MM.1S (cell line): ENCODE measurements around the gene RUFY4.

ENCODE experiments used
- DNase-seq: peaks from one replicate; pipeline ENCODE4 v3.0.0-alpha.2; 2015
- H2AFZ ChIP-seq: fragments of 300-600 bp; sonication (generic); 2 replicates; pipeline ENCODE4 v1.6.0; 2016; ENCODE audit warnings: antibody characterized with exemption, low read length
- H3F3A ChIP-seq: fragments of 300-600 bp; sonication (generic); 2 replicates; pipeline ENCODE4 v1.6.1; 2016; ENCODE audit warnings: mild to moderate bottlenecking, antibody characterized with exemption, low read length, moderate library complexity, mixed read lengths; ENCODE audit not compliant: insufficient read depth
- H3K27ac ChIP-seq: fragments of 300-600 bp; sonication (generic); 2 replicates; pipeline ENCODE4 v1.5.1; 2016; ENCODE audit warnings: mild to moderate bottlenecking, low read length
- H3K27me3 ChIP-seq: fragments of 300-600 bp; sonication (generic); replicated peaks from 2 replicates; pipeline ENCODE4 v1.6.0; 2016; ENCODE audit warnings: low read length; ENCODE audit not compliant: insufficient read depth
- H3K36me3 ChIP-seq: fragments of 300-600 bp; sonication (generic); replicated peaks from 2 replicates; pipeline ENCODE4 v1.6.1; 2016; ENCODE audit warnings: mild to moderate bottlenecking, low read length, mixed read lengths; ENCODE audit not compliant: insufficient read depth
- H3K4me1 ChIP-seq: fragments of 300-600 bp; sonication (generic); 2 replicates; pipeline ENCODE4 v1.6.1; 2016; ENCODE audit warnings: low read length, mixed read lengths
- H3K4me2 ChIP-seq: fragments of 300-600 bp; sonication (generic); 2 replicates; pipeline ENCODE4 v1.6.0; 2016; ENCODE audit warnings: low read depth, low read length
- H3K4me3 ChIP-seq: fragments of 300-600 bp; sonication (generic); 2 replicates; pipeline ENCODE4 v1.5.1; 2016; ENCODE audit warnings: low read length, mixed read lengths
- H3K79me2 ChIP-seq: fragments of 300-600 bp; sonication (generic); 2 replicates; pipeline ENCODE4 v1.6.1; 2016; ENCODE audit warnings: mixed run types, low read length, mixed read lengths
- H3K9ac ChIP-seq: fragments of 300-600 bp; sonication (generic); 2 replicates; pipeline ENCODE4 v1.6.1; 2016; ENCODE audit warnings: low read length, mixed read lengths
- H3K9me2 ChIP-seq: fragments of 300-600 bp; sonication (generic); replicated peaks from 2 replicates; pipeline ENCODE4 v1.6.1; 2016; ENCODE audit warnings: mild to moderate bottlenecking, low read length, mixed read lengths; ENCODE audit not compliant: insufficient read depth
- H3K9me3 ChIP-seq: fragments of 300-600 bp; sonication (generic); replicated peaks from 2 replicates; pipeline ENCODE4 v1.6.1; 2016; ENCODE audit warnings: mild to moderate bottlenecking, low read length, mixed read lengths; ENCODE audit not compliant: insufficient read depth
- H4K20me1 ChIP-seq: fragments of 300-600 bp; sonication (generic); 2 replicates; pipeline ENCODE4 v1.6.1; 2016; ENCODE audit warnings: mild to moderate bottlenecking, low read length, moderate library complexity, mixed read lengths; ENCODE audit not compliant: insufficient read depth
- EZH2 ChIP-seq: fragments of 300-600 bp; sonication (generic); optimal IDR thresholded peaks from 2 replicates; pipeline ENCODE3; 2017; ENCODE audit warnings: low read depth, mild to moderate bottlenecking, antibody characterized with exemption, low read length, mixed read lengths
- EZH2phosphoT487 ChIP-seq: fragments of 300-600 bp; sonication (generic); IDR thresholded peaks from 2 replicates; pipeline ENCODE4 v1.6.1; 2018; ENCODE audit warnings: antibody characterized with exemption, low read length
- TF ChIP-seq, protein P1 (sequence below): fragments of 300-600 bp; sonication (generic); IDR thresholded peaks from 2 replicates; pipeline ENCODE4 v1.5.1; 2016; ENCODE audit warnings: antibody characterized with exemption, low read length, mixed read lengths

Gene RUFY4

GRCh38 chr2:218022851-218023530 lies 46.1 kb upstream of the RUFY4 start:
- Histone ChIP-seq H3F3A (no peaks in the 10 kb centered on the region), H3K36me3 (no peaks in the 10 kb centered on the region), H3K9me3 (no peaks in the 10 kb centered on the region), H4K20me1 (no peaks in the 10 kb centered on the region), H3K9ac (no peak overlapping the region), H3K9me2 (no peaks in the 10 kb centered on the region), H3K4me1 (no peaks in the 10 kb centered on the region), H3K27ac (no peak overlapping the region), H3K4me3 (no peak overlapping the region), H2AFZ (no peak overlapping the region), H3K27me3 (no peaks in the 10 kb centered on the region), H3K4me2 (no peak overlapping the region), H3K79me2 (no peaks in the 10 kb centered on the region)
- TF ChIP-seq EZH2, result no peak
- no peak for TF ChIP-seq EZH2phosphoT487
- TF ChIP-seq, protein P1, sequence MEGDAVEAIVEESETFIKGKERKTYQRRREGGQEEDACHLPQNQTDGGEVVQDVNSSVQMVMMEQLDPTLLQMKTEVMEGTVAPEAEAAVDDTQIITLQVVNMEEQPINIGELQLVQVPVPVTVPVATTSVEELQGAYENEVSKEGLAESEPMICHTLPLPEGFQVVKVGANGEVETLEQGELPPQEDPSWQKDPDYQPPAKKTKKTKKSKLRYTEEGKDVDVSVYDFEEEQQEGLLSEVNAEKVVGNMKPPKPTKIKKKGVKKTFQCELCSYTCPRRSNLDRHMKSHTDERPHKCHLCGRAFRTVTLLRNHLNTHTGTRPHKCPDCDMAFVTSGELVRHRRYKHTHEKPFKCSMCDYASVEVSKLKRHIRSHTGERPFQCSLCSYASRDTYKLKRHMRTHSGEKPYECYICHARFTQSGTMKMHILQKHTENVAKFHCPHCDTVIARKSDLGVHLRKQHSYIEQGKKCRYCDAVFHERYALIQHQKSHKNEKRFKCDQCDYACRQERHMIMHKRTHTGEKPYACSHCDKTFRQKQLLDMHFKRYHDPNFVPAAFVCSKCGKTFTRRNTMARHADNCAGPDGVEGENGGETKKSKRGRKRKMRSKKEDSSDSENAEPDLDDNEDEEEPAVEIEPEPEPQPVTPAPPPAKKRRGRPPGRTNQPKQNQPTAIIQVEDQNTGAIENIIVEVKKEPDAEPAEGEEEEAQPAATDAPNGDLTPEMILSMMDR, result no peak
- DNase-seq, result no peak

GRCh38 chr2:218023636-218024035 lies 45.4 kb upstream of the RUFY4 start:
- H3K27me3 ChIP-seq, result no peaks in the 10 kb centered on the region
- H3K79me2 ChIP-seq, result no peaks in the 10 kb centered on the region
- no peaks in the 10 kb centered on the region for H3F3A ChIP-seq
- no peak for DNase-seq
- no peak overlapping the region for H2AFZ ChIP-seq
- H3K4me3 ChIP-seq, result no peak overlapping the region
- no peaks in the 10 kb centered on the region for H3K36me3 ChIP-seq
- no peak overlapping the region for H3K4me2 ChIP-seq
- TF ChIP-seq EZH2phosphoT487 (no peak), EZH2 (no peak)
- TF ChIP-seq, protein P1, result no peak
- no peak overlapping the region for H3K27ac ChIP-seq
- no peaks in the 10 kb centered on the region for H3K9me3 ChIP-seq
- no peaks in the 10 kb centered on the region for H4K20me1 ChIP-seq
- H3K9me2 ChIP-seq, result no peaks in the 10 kb centered on the region
- no peaks in the 10 kb centered on the region for H3K4me1 ChIP-seq
- no peak overlapping the region for H3K9ac ChIP-seq

- Histone ChIP-seq H3K9me2 (no peaks in the 10 kb centered on the region), H3K9me3 (no peaks in the 10 kb centered on the region), H3K4me1 (no peaks in the 10 kb centered on the region), H3K36me3 (no peaks in the 10 kb centered on the region), H3K9ac (no peak overlapping the region), H4K20me1 (no peaks in the 10 kb centered on the region), H3K79me2 (no peaks in the 10 kb centered on the region), H3K4me3 (no peak overlapping the region), H3F3A (no peaks in the 10 kb centered on the region), H2AFZ (no peak overlapping the region), H3K27me3 (no peaks in the 10 kb centered on the region), H3K27ac (no peak overlapping the region), H3K4me2 (no peak overlapping the region)
- TF ChIP-seq, protein P1, result no peak
- TF ChIP-seq EZH2 (no peak), EZH2phosphoT487 (no peak)
- no peak for DNase-seq
Observed at GRCh38 chr2:218024336-218024735, 44.7 kb upstream of the RUFY4 start.
